22Rv1 (cell line): ENCODE data around the gene PAK4.

Source experiments
- CTCF ChIP-seq: fragments of 450-650 bp; IDR thresholded peaks from 2 replicates; pipeline ENCODE4 v1.5.1; 2017; ENCODE audit warnings: mild to moderate bottlenecking
- ZFX ChIP-seq: fragments of 450-650 bp; IDR thresholded peaks from 2 replicates; pipeline ENCODE4 v1.6.1; 2017; ENCODE audit warnings: antibody characterized with exemption, borderline replicate concordance

DNA sequence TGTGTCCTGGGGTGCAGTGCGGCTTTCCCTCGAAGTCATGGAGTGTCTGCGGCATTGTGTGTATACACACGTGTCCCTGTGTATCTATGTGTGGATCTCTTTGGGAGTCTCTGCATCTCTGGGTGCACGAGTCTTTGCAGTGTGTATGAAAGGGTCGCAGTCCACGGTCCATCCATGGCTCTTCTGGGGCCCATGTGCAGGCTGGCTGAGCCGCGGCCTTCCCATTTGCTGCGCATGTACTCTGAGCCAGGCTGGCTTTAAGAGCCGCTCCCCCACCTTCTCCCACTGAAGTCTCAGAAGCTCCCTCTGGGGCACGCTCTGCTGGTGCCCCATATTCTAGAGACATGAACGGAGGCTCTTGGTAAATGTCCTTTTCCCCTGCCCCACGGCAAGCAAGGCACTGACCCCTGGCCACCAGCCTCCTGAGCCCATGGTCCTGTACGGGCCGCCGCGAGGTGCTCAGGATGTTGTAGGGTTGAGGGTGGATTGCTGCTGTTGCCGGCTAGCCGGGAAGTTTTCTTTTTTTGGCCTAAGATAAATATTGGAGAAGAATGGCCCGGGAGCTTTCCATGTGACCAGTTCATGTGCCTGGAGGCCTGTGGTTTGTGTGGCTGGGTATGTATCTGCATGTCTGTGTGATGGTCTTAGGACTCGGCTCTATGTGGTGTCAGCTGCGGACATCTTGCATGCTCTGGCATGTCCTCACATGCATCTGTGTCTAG is 31.9 kb downstream of the PAK4 start:
- TF ChIP-seq CTCF: no peak
- TF ChIP-seq ZFX: no peak
